HG02938 (cell line): ENCODE data around the gene DENND6A.

Experiments used
- ATAC-seq: cut with Tn5 transposase; IDR thresholded peaks from one replicate; pipeline ENCODE4 v1.9.1; 2021; ENCODE audit warnings: mild to moderate bottlenecking, moderate library complexity; ENCODE audit not compliant: unreplicated experiment

The DENND6A gene

DNA sequence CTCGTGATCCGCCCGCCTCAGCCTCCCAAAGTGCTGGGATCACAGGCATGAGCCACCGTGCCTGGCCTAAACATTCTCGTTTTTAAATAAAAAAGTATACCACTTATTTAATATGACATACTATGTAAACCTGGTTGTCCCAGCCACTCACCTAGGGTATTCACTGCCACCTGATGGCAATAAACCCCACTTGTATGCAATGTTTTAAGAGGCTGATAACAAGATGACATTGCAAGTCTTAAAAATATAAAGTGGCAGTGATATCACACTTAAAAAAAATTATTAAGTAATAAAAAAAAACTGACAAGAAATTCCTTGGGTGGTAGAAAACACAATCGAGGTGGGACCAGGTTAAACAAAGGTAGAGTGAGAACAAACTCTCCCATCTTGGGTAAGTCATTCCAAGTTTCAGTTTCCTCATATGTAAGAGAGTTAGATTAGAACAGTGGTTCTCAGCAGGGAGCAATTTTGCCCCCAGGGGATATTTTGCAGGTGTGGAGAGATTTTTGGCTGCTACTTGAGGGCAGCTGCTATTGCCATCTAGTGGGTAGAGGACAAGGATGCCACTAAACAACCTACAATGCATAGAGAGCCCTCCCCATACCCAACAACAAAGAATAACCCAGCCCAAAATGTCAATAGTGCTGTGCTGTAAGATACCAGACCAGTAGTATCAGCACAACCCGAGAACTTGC is 110.3 kb downstream of the DENND6A start:
- no peak for ATAC-seq

DNA sequence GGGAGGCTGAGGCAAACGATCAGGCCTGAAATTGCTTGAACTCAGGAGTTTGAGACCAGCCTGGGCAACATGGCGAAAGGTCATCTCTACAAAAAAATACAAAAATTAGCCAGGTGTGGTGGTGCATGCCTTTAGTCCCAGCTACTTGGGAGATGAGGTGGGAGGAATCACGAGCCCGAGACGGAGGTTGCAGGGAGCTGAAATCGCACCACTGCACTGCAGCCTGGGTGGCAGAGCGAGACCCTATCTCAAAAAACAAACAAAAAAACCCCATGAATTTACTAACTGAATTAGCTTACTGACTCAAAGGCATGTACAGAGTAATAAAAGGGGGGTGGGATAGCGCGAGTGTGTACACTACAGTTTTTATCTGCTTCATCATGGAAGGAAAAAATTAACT is 115.1 kb downstream of the DENND6A start:
- no peak for ATAC-seq

DNA sequence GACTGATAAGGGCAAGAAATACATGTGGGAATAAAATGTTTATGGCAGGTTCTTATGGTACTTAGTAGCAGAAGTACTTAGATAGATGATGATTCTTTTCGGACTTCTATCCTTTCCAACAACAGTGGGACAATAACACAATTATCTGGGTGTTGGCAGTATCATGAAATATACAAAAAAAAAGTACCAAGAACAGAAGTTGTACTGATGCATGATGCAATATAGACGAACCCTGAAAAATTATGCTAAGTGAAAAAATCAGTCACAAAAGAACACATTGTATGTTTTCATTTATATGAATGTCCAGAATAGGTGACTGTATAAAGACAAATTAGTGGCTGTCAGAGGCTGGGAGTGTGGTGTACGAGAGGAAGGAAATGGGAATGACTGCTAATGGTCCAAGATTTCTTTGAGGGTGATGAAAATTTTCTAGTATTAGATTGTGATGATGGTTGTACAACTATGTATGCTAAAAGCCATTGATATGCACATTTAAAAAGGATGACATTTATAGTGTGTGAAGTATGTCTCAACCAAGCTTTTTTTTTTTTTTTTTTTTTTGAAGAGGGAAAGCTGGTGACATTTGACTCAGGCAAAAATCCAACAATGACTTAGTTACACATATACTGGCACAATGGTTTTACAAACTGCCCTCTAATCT is 116.8 kb downstream of the DENND6A start:
- no peak for ATAC-seq
